Trophoblast cell (in vitro differentiated cells and primary cell): ENCODE results near the gene SERINC2.
A peak's percentile ranks its signal among the peaks of the same experiment; 100 is the strongest.

Source experiments
- DNase-seq, 2 donors: peaks; one replicate each; pipeline ENCODE4 v3.0.0-alpha.2; 2016
- H2AFZ ChIP-seq: 2 replicates; pipeline ENCODE4 v1.6.1; 2013; ENCODE audit warnings: low read length, moderate library complexity, mild to moderate bottlenecking; ENCODE audit not compliant: insufficient read depth, poor library complexity
- H2AK5ac ChIP-seq: 2 replicates; pipeline ENCODE4 v1.6.1; 2013; ENCODE audit warnings: mild to moderate bottlenecking, low read length
- H2BK120ac ChIP-seq: 2 replicates; pipeline ENCODE4 v1.6.1; 2013; ENCODE audit warnings: low read length, mild to moderate bottlenecking, moderate library complexity; ENCODE audit not compliant: insufficient read depth, poor library complexity
- H2BK12ac ChIP-seq: 2 replicates; pipeline ENCODE4 v1.6.1; 2013; ENCODE audit warnings: mild to moderate bottlenecking, low read length, moderate library complexity
- H2BK5ac ChIP-seq: 2 replicates; pipeline ENCODE4 v1.6.1; 2013; ENCODE audit warnings: low read length, low read depth, moderate library complexity, mild to moderate bottlenecking; ENCODE audit not compliant: poor library complexity
- H3K14ac ChIP-seq: 2 replicates; pipeline ENCODE4 v1.6.1; 2013; ENCODE audit warnings: mild to moderate bottlenecking, low read length
- H3K18ac ChIP-seq: 2 replicates; pipeline ENCODE4 v1.6.1; 2013; ENCODE audit warnings: mild to moderate bottlenecking, low read length
- H3K23ac ChIP-seq: 2 replicates; pipeline ENCODE4 v1.6.1; 2013; ENCODE audit warnings: low read length
- H3K27ac ChIP-seq: 2 replicates; pipeline ENCODE4 v1.5.1; 2013; ENCODE audit warnings: low read depth, mild to moderate bottlenecking, inconsistent platforms, low read length, moderate library complexity
- H3K27me3 ChIP-seq: 2 replicates; pipeline ENCODE4 v1.6.1; 2013; ENCODE audit warnings: inconsistent platforms, mild to moderate bottlenecking, low read length, moderate library complexity; ENCODE audit not compliant: insufficient read depth
- H3K36me3 ChIP-seq, 2 experiments: 1 replicate in 1 of 2; 2 replicates in 1 of 2; pipeline ENCODE4 v1.6.1; 2013; ENCODE audit warnings: low read length in 2 of 2, mild to moderate bottlenecking in 2 of 2, moderate library complexity in 1 of 2; ENCODE audit not compliant: insufficient read depth in 2 of 2, control insufficient read depth in 1 of 2
- H3K4ac ChIP-seq: 2 replicates; pipeline ENCODE4 v1.6.1; 2013; ENCODE audit warnings: low read depth, mild to moderate bottlenecking, low read length, moderate library complexity
- H3K4me1 ChIP-seq, 2 experiments: 1 replicate in 1 of 2; 2 replicates in 1 of 2; pipeline ENCODE4 v1.6.1; 2013; ENCODE audit warnings: low read length in 2 of 2, mild to moderate bottlenecking in 2 of 2, moderate library complexity in 1 of 2; ENCODE audit not compliant: insufficient read depth in 2 of 2, control insufficient read depth in 1 of 2
- H3K4me2 ChIP-seq: 2 replicates; pipeline ENCODE4 v1.6.1; 2013; ENCODE audit warnings: inconsistent platforms, mild to moderate bottlenecking, low read length, moderate library complexity
- H3K4me3 ChIP-seq: 2 replicates; pipeline ENCODE4 v1.5.1; 2013; ENCODE audit warnings: mild to moderate bottlenecking, low read depth, low read length, inconsistent platforms
- H3K79me1 ChIP-seq: one replicate; pipeline ENCODE4 v1.6.1; 2013; ENCODE audit warnings: low read length
- H3K79me2 ChIP-seq: 2 replicates; pipeline ENCODE4 v1.6.1; 2013; ENCODE audit warnings: low read length, mild to moderate bottlenecking; ENCODE audit not compliant: control insufficient read depth, insufficient read depth, poor library complexity
- H3K9ac ChIP-seq: 2 replicates; pipeline ENCODE4 v1.6.1; 2013; ENCODE audit warnings: mild to moderate bottlenecking, low read length
- H3K9me3 ChIP-seq: 2 replicates; pipeline ENCODE4 v1.6.1; 2013; ENCODE audit warnings: low read depth, mild to moderate bottlenecking, control low read depth, inconsistent platforms, low read length; ENCODE audit not compliant: insufficient read depth
- H4K12ac ChIP-seq: 2 replicates; pipeline ENCODE4 v1.6.1; 2013; ENCODE audit warnings: low read depth, mild to moderate bottlenecking, low read length, moderate library complexity
- H4K8ac ChIP-seq: 2 replicates; pipeline ENCODE4 v1.6.1; 2013; ENCODE audit warnings: low read depth, mild to moderate bottlenecking, low read length, moderate library complexity
- H4K91ac ChIP-seq: one replicate; pipeline ENCODE4 v1.6.1; 2013; ENCODE audit warnings: low read depth, mild to moderate bottlenecking, low read length, moderate library complexity
- WGBS: extraction: QIAGEN DNeasy Blood & Tissue Kit; methylation state at CpG from one replicate; pipeline ENCODE4 v1.1.7; 2013; ENCODE audit warnings: missing lambda C conversion rate; ENCODE audit not compliant: insufficient read length, insufficient coverage; ENCODE audit errors: extremely low coverage; 5-methylcytosine and 5-hydroxymethylcytosine counted together

Gene SERINC2

DNA sequence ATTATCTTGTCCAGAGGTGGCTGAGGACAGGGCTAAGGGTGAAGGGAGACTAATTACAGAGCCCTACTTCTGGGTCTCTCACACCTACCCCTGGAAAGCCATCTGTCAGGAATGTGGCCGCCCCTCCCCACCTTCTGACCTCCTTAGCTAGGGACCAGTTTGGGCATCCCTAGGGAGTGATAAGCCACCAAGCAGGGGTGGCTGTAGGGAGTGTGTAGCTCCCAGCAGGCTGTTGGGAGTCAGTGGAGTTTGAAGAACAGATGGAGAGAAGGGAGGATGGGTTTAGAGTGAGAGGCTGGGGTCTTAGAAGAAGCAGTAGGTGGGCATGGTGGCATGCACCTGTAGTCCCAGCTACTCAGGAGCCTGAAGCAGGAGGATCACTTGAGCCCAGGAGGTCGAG, 808 bp upstream of the SERINC2 start:
- no peak overlapping the region for H4K91ac ChIP-seq
- no peak for DNase-seq
- H3K4me3 ChIP-seq = no peak overlapping the region
- H2BK12ac ChIP-seq = no peak overlapping the region
- H3K36me3 ChIP-seq = peaks cover 0 to 6% of the 10 kb centered on the region in 2 experiments
- no peak overlapping the region for H3K18ac ChIP-seq
- peaks cover 14% of the 10 kb centered on the region for H3K79me2 ChIP-seq
- no peak overlapping the region for H4K8ac ChIP-seq
- H2BK120ac ChIP-seq = no peak overlapping the region
- H2AK5ac ChIP-seq = no peak overlapping the region
- H4K12ac ChIP-seq = no peak overlapping the region
- H3K4me2 ChIP-seq = no peak overlapping the region
- H3K4me1 ChIP-seq = peaks cover 23 to 26% of the 10 kb centered on the region in 2 experiments
- no peaks in the 10 kb centered on the region for H3K27me3 ChIP-seq
- H3K9ac ChIP-seq = no peak overlapping the region
- H3K14ac ChIP-seq = no peak overlapping the region
- no CpG with 5 or more reads among the region's 2 CpGs for WGBS
- no peak overlapping the region for H3K23ac ChIP-seq
- no peak overlapping the region for H3K27ac ChIP-seq
- H2BK5ac ChIP-seq = no peak overlapping the region
- no peaks in the 10 kb centered on the region for H3K9me3 ChIP-seq
- no peak overlapping the region for H3K4ac ChIP-seq
- H2AFZ ChIP-seq = no peak overlapping the region
- peaks cover 14% of the 10 kb centered on the region for H3K79me1 ChIP-seq

DNA sequence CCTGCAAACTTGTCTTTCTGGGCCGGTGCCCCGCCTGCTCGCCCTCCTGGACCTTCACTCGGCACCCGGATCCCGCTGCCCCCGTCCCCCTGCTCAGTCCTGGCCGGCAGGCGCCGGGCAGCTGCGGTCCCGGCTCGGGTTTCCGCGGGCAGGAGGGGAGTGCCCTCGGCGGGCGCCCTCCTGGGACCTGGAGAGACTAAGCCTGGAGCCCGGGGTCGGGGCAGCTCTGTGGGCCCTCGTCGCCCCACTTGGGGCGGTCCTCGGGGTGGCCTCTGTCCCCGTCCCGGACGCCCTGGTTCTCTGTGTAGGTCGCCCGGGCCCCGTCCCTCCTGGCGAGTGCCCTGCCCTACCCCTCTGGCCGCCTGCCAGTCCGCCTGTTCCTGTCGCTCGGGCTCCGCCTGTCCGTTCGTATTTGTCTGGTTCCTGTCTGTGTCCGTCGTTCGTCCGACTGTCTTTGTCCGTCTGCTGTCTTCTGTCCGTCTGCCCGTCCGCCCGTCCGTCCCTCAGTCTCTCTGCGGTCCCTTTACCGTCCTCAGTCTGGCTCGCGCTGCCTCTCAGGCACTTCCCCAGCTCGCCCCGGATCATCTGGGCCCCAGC, 490 bp downstream of the SERINC2 start:
- H3K79me2 ChIP-seq = peaks cover 14% of the 10 kb centered on the region
- peak overlapping the region; percentile 5 for H2BK5ac ChIP-seq
- H3K18ac ChIP-seq = peak overlapping the region; percentile 83
- peak overlapping the region; percentile 33 for H4K8ac ChIP-seq
- peak overlapping the region; percentile 81 for H2AK5ac ChIP-seq
- no CpG with 5 or more reads among the region's 54 CpGs for WGBS
- peak overlapping the region; percentile 73 for H3K14ac ChIP-seq
- peak overlapping the region; percentile 55 for H4K12ac ChIP-seq
- H2AFZ ChIP-seq = peak overlapping the region; percentile 41
- H3K27me3 ChIP-seq = no peaks in the 10 kb centered on the region
- peak overlapping the region; percentile 4 for H3K27ac ChIP-seq
- H3K9ac ChIP-seq = peak overlapping the region; percentile 87
- peak overlapping the region; percentile 54 for H3K4ac ChIP-seq
- H3K4me1 ChIP-seq = peaks cover 25 to 27% of the 10 kb centered on the region in 2 experiments
- H2BK12ac ChIP-seq = no peak overlapping the region
- H3K4me2 ChIP-seq = peak overlapping the region; percentile 65
- peak overlapping the region; percentile 83 for H3K4me3 ChIP-seq
- H3K9me3 ChIP-seq = no peaks in the 10 kb centered on the region
- H3K23ac ChIP-seq = no peak overlapping the region
- H3K79me1 ChIP-seq = peaks cover 14% of the 10 kb centered on the region
- peak overlapping the region; percentile 9 for H2BK120ac ChIP-seq
- peak overlapping the region; percentile 76 for H4K91ac ChIP-seq
- peak; percentile 38 to 53 for DNase-seq
- H3K36me3 ChIP-seq = peaks cover 0 to 6% of the 10 kb centered on the region in 2 experiments

DNA sequence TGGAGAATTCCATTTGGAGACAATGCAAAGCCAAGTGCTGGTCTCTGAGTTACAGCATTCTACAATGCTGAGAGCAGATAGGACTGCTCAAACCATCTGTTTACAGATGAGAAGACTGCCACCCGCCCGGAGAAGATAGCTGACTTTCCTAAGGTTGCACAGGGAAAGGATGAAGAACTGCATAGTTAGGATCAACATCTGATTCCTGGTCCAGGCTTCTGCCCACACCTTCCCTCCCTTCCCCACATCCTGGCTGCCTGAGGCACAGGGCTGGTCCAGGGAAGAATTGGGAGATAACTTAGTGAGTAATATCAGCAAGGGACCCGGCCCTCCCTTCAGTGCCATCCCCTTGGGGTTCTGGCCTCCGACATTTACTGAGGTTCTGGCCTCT, 2.0 kb downstream of the SERINC2 start:
- Histone ChIP-seq H3K36me3 (peaks cover 0 to 8% of the 10 kb centered on the region in 2 experiments), H3K4me1 (peaks cover 30 to 32% of the 10 kb centered on the region in 2 experiments), H4K8ac (no peak overlapping the region), H2BK12ac (no peak overlapping the region), H3K23ac (no peak overlapping the region), H3K79me1 (peaks cover 14% of the 10 kb centered on the region), H3K9me3 (no peaks in the 10 kb centered on the region), H4K91ac (no peak overlapping the region), H3K79me2 (peaks cover 14% of the 10 kb centered on the region), H3K4me3 (no peak overlapping the region), H3K14ac (no peak overlapping the region), H4K12ac (no peak overlapping the region), H2AFZ (no peak overlapping the region), H3K4me2 (peak overlapping the region; percentile 65), H3K4ac (no peak overlapping the region), H3K27ac (no peak overlapping the region), H2AK5ac (no peak overlapping the region), H3K18ac (no peak overlapping the region), H2BK120ac (no peak overlapping the region), H3K9ac (no peak overlapping the region), H2BK5ac (no peak overlapping the region), H3K27me3 (no peaks in the 10 kb centered on the region)
- DNase-seq = peak; percentile 84 to 87
- WGBS = no CpG with 5 or more reads among the region's 4 CpGs

DNA sequence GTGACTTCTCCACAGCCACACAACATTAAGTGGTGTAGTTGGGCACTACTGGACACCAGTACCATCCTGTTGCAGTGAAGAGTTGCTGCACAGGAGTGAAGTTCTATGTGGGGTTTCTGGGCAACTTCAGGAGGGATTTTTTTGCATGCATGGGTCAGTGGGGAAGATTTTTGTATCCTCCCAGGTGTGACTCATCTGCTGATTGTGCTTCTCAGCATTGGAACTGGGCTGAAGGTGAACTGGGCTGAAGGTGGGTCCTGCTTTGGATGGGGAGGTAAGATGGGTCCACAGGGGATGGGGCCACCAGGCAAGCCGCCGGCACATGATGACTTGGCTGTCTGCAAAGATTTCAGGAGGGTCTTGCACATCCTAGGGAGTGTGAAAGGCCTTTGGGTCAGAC, 2.6 kb downstream of the SERINC2 start:
- Histone ChIP-seq H3K79me1 (peaks cover 14% of the 10 kb centered on the region), H3K36me3 (peaks cover 0 to 8% of the 10 kb centered on the region in 2 experiments), H3K14ac (no peak overlapping the region), H3K23ac (no peak overlapping the region), H4K12ac (no peak overlapping the region), H3K79me2 (peaks cover 14% of the 10 kb centered on the region), H3K27me3 (no peaks in the 10 kb centered on the region), H4K91ac (peak overlapping the region; percentile 23), H3K4me1 (peaks cover 30 to 32% of the 10 kb centered on the region in 2 experiments), H2BK120ac (peak overlapping the region; percentile 4), H3K4me3 (no peak overlapping the region), H3K27ac (peak overlapping the region; percentile 44), H3K4me2 (no peak overlapping the region), H3K18ac (peak overlapping the region; percentile 16), H2AFZ (no peak overlapping the region), H3K9ac (no peak overlapping the region), H3K9me3 (no peaks in the 10 kb centered on the region), H3K4ac (no peak overlapping the region), H2BK5ac (peak overlapping the region; percentile 11), H4K8ac (no peak overlapping the region), H2AK5ac (no peak overlapping the region), H2BK12ac (peak overlapping the region; percentile 10)
- WGBS = no CpG with 5 or more reads among the region's 2 CpGs
- DNase-seq = peak in 1 of 2 donors; percentile 37
